GM10248 (cell line): ENCODE results near the gene SLC4A8.

ENCODE experiments used
- CTCF ChIA-PET: fragments of 300-600 bp; sonication (Branson Sonifier 250); formaldehyde crosslinking; extraction: SDS; loops from one replicate; lab custom pipeline; 2021; ENCODE audit warnings: antibody characterized with exemption; lab: Yijun Ruan, JAX
- POLR2A ChIA-PET: fragments of 350-650 bp; sonication (Branson Sonifier 250); formaldehyde crosslinking; extraction: SDS; loops from one replicate; lab custom pipeline; 2020; ENCODE audit warnings: antibody characterized with exemption; lab: Yijun Ruan, JAX
- DNase-seq: peaks from one replicate; pipeline ENCODE4 v3.0.0; 2012; ENCODE audit errors: extremely low spot score
- CTCF ChIP-seq: IDR thresholded peaks from 2 replicates; pipeline ENCODE4 v1.5.1; 2012; ENCODE audit warnings: mild to moderate bottlenecking, low read depth; ENCODE audit errors: extremely low read depth, missing control alignments, control extremely low read depth

Gene SLC4A8

DNA sequence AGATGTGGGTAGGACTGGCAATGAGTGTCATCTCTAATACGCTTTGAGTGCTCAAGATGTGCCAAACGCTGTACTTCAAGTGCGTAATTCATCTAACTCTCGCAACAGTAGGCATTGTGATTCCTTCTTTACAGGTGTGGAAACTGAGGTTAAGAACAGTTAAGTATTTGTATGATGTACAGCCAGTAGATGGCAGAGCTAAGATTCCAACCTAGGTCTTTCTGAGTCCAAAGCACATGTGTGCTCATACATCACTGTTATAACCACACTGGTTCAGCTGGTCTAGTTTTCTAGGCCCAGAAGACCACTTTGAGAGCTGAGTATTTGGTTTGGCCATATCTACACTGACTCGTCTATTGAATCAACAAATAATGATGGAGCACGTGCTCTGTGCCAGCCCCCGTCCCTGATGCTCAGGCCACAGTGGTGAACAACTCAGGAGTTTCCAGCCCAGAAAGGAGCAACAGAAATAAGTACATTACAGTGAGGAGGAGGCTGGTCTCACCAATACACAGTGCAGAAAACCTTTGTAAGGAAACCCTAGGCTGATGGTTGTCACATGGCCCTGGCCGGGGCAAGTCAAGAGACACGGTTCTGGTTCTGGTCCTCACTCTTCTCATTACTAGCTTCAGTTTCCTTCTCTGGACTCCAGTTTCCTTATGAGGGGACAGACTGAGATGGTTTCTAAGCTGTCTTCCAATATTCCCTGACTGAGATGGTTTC is 97.1 kb downstream of the SLC4A8 start:
- TF ChIP-seq CTCF: no peak
- ChIA-PET POLR2A (no interaction called here), CTCF (interaction anchor here (0.7 to 23.1 kb wide), 8 partner anchors 9 to 96 kb away, joined by 3 to 399 read pairs (median 4); partner anchors contain the start of gene SLC4A8)
- no peak for DNase-seq

DNA sequence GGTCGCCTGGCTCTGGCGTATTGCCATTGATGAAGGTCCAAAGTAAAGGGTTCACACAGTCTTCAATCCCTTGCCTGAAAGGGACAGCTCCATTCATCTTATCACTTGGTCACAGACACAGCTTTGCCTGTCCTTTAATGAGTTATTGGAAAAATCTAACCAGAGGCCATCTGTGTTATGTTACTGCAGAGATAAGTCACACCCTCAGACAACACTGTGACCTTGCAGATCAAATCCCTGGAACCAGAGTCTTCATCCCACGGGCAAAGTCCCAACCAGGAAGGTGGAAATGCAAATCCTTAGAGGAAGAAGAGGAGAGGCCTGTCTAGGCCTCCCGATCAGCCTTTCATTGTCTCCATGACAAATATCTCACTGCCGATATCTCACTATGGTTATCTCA is 98.1 kb downstream of the SLC4A8 start:
- ChIA-PET POLR2A (no interaction called here), CTCF (interaction anchor here (0.8 to 23.1 kb wide), 6 partner anchors 8 to 97 kb away, joined by 4 to 399 read pairs (median 6); partner anchors contain the start of gene SLC4A8)
- DNase-seq: no peak
- no peak for TF ChIP-seq CTCF

DNA sequence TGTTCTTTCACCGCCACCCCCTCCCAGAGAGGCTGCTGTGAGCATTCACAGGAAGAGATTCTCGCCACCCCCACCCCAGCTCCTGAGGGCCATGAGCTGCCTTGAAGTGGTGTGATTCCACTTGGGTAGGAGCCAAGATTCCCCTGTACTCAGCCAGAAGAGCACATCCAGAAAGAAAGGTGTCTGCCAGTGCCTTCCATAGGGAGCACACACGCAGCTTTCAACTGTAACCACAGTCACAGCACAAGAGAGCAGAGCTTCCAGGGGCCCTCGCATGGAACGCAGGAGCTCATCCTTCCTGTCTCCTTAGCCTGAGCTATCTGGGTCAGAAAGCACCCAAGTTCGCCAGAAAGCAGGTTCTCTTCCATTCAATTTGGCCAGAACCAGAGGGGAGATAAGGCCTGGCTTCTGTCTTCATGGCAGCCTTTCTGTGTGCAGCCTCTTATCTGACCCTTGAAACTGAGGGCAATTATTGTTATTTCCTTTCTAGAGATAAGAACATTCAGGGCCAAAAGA is 99.8 kb downstream of the SLC4A8 start:
- CTCF ChIA-PET: interaction anchor here (1.1 to 23.1 kb wide), 4 partner anchors 8 to 99 kb away, joined by 3 to 399 read pairs (median 13); partner anchors contain the start of gene SLC4A8
- no peak for TF ChIP-seq CTCF
- POLR2A ChIA-PET: no interaction called here
- DNase-seq: no peak

DNA sequence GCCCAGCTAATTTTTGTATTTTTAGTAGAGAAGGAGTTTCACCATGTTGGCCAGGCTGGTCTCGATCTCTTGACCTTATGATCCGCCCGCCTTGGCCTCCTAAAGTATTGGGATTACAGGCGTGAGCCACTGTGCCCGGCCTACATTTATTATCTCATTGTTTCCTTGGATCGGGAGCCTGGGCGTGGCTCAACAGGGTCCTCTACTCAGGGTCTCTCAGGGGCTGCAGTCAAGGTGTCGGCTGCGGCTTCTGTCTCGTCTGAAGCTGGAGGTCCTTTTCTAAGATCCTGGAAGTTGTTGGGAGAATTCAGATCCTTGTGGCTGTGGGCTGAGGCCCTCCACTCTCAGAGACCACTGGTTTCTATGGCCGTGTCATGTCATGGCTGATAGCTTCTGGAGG is 100.9 kb downstream of the SLC4A8 start:
- ChIA-PET CTCF (interaction anchor here (23.1 kb wide), 1 partner anchor 100 kb away, joined by 399 read pairs; the partner anchor contains the start of gene SLC4A8), POLR2A (no interaction called here)
- TF ChIP-seq CTCF: no peak
- no peak for DNase-seq

- DNase-seq: no peak
- TF ChIP-seq CTCF: no peak
- ChIA-PET POLR2A (no interaction called here), CTCF (interaction anchor here (1.0 to 23.1 kb wide), 4 partner anchors 8 to 102 kb away, joined by 3 to 399 read pairs (median 3); partner anchors contain the start of gene SLC4A8)
Observed at GRCh38 chr12:51527966-51528365, 103.3 kb downstream of the SLC4A8 start.

DNA sequence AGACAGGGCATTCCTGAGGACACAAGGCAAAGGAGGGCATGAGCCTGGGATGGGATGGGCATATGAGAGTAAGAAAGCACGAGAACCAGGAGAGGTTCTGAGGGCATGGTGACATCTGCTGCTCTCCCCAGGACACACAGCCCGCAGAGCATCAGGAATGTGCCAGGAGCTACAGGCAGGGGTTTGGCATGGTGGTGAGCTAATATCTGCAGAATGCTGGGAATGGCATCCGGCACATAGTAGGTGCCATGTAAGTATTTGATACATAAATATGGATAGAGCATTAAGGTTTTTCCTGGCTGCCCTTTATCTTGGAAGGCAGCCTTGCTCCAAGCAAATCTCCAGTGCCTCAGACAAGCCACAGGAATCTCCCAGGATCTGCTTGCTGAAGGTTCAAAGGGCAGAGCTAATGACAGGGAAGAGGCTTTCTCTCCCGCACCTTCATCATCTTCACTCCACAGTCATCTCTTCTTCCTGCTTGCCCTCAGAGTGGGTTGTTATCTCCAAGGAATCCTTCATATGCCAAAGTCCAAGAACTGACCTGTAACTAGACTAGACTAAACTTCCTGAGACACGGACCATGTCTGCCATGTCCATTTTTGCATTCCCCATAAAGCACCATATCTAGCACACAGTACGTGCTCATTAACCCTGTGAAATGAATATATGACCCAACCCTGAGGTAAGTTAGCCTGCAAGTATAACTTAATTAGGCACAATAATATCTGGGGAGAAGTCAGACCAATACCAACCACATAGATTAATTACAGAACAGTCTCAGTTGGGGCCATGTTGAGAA is 104.4 kb downstream of the SLC4A8 start:
- CTCF ChIA-PET: interaction anchor here (1.0 to 23.1 kb wide), 4 partner anchors 8 to 103 kb away, joined by 3 to 399 read pairs (median 3); partner anchors contain the start of gene SLC4A8
- no peak for DNase-seq
- TF ChIP-seq CTCF: no peak
- POLR2A ChIA-PET: no interaction called here
